HG02840 (cell line): ENCODE results near the gene HGFAC.

Experiments used
- ATAC-seq: cut with Tn5 transposase; IDR thresholded peaks from one replicate; pipeline ENCODE4 v1.9.1; 2021; ENCODE audit warnings: mild to moderate bottlenecking, moderate library complexity, moderate number of reproducible peaks; ENCODE audit not compliant: unreplicated experiment, low FRiP score

The HGFAC gene

GRCh38 chr4:3423406-3423805 is 18.4 kb upstream of the HGFAC start:
- ATAC-seq, result no peak

- no peak for ATAC-seq
These were observed 17.8 kb upstream of the HGFAC start for GRCh38 chr4:3423952-3424351.

- ATAC-seq, result no peak
These were observed 17.2 kb upstream of the HGFAC start for GRCh38 chr4:3424522-3425095.

GRCh38 chr4:3426465-3427133 is 15.2 kb upstream of the HGFAC start:
- ATAC-seq, result no peak

GRCh38 chr4:3427134-3427476 is 14.7 kb upstream of the HGFAC start:
- ATAC-seq, result no peak

- ATAC-seq, result no peak
These were observed 13.9 kb upstream of the HGFAC start for GRCh38 chr4:3427706-3428446.

GRCh38 chr4:3429651-3430050 is 12.1 kb upstream of the HGFAC start:
- no peak for ATAC-seq

GRCh38 chr4:3430524-3430923 is 11.2 kb upstream of the HGFAC start:
- no peak for ATAC-seq

- no peak for ATAC-seq
These were observed 10.2 kb upstream of the HGFAC start for GRCh38 chr4:3431446-3431993.

- ATAC-seq, result no peak
These were observed 9.4 kb upstream of the HGFAC start for GRCh38 chr4:3432381-3432790.

- no peak for ATAC-seq
These were observed 8.5 kb upstream of the HGFAC start for GRCh38 chr4:3433138-3433869.

- ATAC-seq, result no peak
These were observed 6.7 kb upstream of the HGFAC start for GRCh38 chr4:3434881-3435685.

GRCh38 chr4:3435686-3435956 is 6.1 kb upstream of the HGFAC start:
- no peak for ATAC-seq

GRCh38 chr4:3436048-3436797 is 5.5 kb upstream of the HGFAC start:
- no peak for ATAC-seq

- no peak for ATAC-seq
These were observed 4.8 kb upstream of the HGFAC start for GRCh38 chr4:3436798-3437581.

- ATAC-seq, result no peak
These were observed 4.2 kb upstream of the HGFAC start for GRCh38 chr4:3437582-3437936.

GRCh38 chr4:3437998-3438846 is 3.5 kb upstream of the HGFAC start:
- no peak for ATAC-seq

GRCh38 chr4:3438847-3439180 is 3.0 kb upstream of the HGFAC start:
- ATAC-seq, result no peak
